ENCODE results near the gene SOWAHC. TPM values are rescaled to one million over a fixed set of nuclear protein-coding genes. Genes with fewer than 3 reads are reported as not detected.
A peak's percentile ranks its signal among the peaks of the same experiment; 100 is the strongest.

Gene SOWAHC
- total and polyA plus RNA-seq, 2 of the 13 experiments (the other 11 are each of a cell fraction or from before 2014, with no cell fraction given) = 21.2 to 22.5 TPM

DNA sequence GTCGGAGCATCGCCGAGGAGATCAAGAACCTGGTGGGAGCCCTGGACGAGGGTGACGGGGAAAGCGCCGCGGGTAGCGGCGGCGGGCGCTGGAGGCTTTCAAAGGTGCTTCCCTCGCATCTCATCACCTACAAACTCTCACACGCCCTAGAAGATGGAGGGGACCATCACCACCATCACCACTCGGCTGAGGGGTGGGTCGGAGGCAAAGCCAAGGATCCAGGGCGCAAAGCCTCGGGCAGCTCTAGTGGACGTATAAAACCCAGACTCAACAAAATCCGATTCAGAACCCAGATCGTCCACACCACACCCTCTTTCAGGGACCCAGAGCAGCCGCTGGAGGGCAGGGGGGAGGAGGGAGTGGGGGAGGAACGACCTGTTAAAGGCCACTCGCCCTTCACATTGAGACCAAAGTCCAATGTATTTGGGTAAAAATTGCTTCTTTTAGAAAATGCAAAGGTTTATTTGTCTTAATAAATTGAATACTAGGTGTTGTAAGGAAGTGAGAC is 1.5 kb downstream of the SOWAHC start (continued):
- TF ChIP-seq, protein P1, sequence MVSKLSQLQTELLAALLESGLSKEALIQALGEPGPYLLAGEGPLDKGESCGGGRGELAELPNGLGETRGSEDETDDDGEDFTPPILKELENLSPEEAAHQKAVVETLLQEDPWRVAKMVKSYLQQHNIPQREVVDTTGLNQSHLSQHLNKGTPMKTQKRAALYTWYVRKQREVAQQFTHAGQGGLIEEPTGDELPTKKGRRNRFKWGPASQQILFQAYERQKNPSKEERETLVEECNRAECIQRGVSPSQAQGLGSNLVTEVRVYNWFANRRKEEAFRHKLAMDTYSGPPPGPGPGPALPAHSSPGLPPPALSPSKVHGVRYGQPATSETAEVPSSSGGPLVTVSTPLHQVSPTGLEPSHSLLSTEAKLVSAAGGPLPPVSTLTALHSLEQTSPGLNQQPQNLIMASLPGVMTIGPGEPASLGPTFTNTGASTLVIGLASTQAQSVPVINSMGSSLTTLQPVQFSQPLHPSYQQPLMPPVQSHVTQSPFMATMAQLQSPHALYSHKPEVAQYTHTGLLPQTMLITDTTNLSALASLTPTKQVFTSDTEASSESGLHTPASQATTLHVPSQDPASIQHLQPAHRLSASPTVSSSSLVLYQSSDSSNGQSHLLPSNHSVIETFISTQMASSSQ (IDR thresholded peaks at IDR 0.05; ENCODE audit: low read depth) = no peak
- TF ChIP-seq, protein P1 (CRISPR knock-in tag; IDR thresholded peaks at IDR 0.05; ENCODE audit: borderline replicate concordance) = 0 out of 2 replicates have a peak, but pooled peaks have one; percentile 35
- TF ChIP-seq ZZZ3 (CRISPR knock-in tag; IDR thresholded peaks at IDR 0.05; ENCODE audit: borderline replicate concordance) = no peak
- TF ChIP-seq, protein P2, sequence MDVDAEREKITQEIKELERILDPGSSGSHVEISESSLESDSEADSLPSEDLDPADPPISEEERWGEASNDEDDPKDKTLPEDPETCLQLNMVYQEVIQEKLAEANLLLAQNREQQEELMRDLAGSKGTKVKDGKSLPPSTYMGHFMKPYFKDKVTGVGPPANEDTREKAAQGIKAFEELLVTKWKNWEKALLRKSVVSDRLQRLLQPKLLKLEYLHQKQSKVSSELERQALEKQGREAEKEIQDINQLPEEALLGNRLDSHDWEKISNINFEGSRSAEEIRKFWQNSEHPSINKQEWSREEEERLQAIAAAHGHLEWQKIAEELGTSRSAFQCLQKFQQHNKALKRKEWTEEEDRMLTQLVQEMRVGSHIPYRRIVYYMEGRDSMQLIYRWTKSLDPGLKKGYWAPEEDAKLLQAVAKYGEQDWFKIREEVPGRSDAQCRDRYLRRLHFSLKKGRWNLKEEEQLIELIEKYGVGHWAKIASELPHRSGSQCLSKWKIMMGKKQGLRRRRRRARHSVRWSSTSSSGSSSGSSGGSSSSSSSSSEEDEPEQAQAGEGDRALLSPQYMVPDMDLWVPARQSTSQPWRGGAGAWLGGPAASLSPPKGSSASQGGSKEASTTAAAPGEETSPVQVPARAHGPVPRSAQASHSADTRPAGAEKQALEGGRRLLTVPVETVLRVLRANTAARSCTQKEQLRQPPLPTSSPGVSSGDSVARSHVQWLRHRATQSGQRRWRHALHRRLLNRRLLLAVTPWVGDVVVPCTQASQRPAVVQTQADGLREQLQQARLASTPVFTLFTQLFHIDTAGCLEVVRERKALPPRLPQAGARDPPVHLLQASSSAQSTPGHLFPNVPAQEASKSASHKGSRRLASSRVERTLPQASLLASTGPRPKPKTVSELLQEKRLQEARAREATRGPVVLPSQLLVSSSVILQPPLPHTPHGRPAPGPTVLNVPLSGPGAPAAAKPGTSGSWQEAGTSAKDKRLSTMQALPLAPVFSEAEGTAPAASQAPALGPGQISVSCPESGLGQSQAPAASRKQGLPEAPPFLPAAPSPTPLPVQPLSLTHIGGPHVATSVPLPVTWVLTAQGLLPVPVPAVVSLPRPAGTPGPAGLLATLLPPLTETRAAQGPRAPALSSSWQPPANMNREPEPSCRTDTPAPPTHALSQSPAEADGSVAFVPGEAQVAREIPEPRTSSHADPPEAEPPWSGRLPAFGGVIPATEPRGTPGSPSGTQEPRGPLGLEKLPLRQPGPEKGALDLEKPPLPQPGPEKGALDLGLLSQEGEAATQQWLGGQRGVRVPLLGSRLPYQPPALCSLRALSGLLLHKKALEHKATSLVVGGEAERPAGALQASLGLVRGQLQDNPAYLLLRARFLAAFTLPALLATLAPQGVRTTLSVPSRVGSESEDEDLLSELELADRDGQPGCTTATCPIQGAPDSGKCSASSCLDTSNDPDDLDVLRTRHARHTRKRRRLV (CRISPR knock-in tag; IDR thresholded peaks at IDR 0.05) = 0 out of 2 replicates have a peak, but pooled peaks have one; percentile 21
- TF ChIP-seq ZNF709 (CRISPR knock-in tag; IDR thresholded peaks at IDR 0.05) = 0 out of 2 replicates have a peak, but pooled peaks have one; percentile 8
- TF ChIP-seq MTF2 (CRISPR knock-in tag; IDR thresholded peaks at IDR 0.05; ENCODE audit: borderline replicate concordance) = no peak
- TF ChIP-seq, protein P3, sequence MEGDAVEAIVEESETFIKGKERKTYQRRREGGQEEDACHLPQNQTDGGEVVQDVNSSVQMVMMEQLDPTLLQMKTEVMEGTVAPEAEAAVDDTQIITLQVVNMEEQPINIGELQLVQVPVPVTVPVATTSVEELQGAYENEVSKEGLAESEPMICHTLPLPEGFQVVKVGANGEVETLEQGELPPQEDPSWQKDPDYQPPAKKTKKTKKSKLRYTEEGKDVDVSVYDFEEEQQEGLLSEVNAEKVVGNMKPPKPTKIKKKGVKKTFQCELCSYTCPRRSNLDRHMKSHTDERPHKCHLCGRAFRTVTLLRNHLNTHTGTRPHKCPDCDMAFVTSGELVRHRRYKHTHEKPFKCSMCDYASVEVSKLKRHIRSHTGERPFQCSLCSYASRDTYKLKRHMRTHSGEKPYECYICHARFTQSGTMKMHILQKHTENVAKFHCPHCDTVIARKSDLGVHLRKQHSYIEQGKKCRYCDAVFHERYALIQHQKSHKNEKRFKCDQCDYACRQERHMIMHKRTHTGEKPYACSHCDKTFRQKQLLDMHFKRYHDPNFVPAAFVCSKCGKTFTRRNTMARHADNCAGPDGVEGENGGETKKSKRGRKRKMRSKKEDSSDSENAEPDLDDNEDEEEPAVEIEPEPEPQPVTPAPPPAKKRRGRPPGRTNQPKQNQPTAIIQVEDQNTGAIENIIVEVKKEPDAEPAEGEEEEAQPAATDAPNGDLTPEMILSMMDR (CRISPR knock-in tag; IDR thresholded peaks at IDR 0.05) = peak; percentile 67
- TF ChIP-seq ZSCAN31 (CRISPR knock-in tag; IDR thresholded peaks at IDR 0.05; ENCODE audit: low read depth) = 0 out of 2 replicates have a peak, but pooled peaks have one; percentile 39
- TF ChIP-seq, protein P4, sequence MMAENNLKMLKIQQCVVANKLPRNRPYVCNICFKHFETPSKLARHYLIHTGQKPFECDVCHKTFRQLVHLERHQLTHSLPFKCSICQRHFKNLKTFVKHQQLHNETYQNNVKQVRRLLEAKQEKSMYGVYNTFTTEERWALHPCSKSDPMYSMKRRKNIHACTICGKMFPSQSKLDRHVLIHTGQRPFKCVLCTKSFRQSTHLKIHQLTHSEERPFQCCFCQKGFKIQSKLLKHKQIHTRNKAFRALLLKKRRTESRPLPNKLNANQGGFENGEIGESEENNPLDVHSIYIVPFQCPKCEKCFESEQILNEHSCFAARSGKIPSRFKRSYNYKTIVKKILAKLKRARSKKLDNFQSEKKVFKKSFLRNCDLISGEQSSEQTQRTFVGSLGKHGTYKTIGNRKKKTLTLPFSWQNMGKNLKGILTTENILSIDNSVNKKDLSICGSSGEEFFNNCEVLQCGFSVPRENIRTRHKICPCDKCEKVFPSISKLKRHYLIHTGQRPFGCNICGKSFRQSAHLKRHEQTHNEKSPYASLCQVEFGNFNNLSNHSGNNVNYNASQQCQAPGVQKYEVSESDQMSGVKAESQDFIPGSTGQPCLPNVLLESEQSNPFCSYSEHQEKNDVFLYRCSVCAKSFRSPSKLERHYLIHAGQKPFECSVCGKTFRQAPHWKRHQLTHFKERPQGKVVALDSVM (CRISPR knock-in tag; IDR thresholded peaks at IDR 0.05) = 0 out of 2 replicates have a peak, but pooled peaks have one; percentile 9
- 0 out of 2 replicates have a peak, but pooled peaks have one; percentile 45 for TF ChIP-seq ZFP36L1 (CRISPR knock-in tag; IDR thresholded peaks at IDR 0.05)
- TF ChIP-seq ZNF605 (CRISPR knock-in tag; IDR thresholded peaks at IDR 0.05) = 0 out of 2 replicates have a peak, but pooled peaks have one; percentile 3
- peak; percentile 99 for TF ChIP-seq ZSCAN20 (CRISPR knock-in tag; IDR thresholded peaks at IDR 0.05; ENCODE audit: borderline replicate concordance)
- TF ChIP-seq ZNF644 (CRISPR knock-in tag; IDR thresholded peaks at IDR 0.05; ENCODE audit: low read depth) = no peak
- 0 out of 2 replicates have a peak, but pooled peaks have one; percentile 19 for TF ChIP-seq GABPB1 (CRISPR knock-in tag; IDR thresholded peaks at IDR 0.05)
- TF ChIP-seq SRSF1 (optimal IDR thresholded peaks at IDR 0.05; ENCODE audit: low read depth, low read length) = no peak
- 0 out of 2 replicates have a peak, but pooled peaks have one; percentile 14 for TF ChIP-seq HNRNPL (IDR thresholded peaks at IDR 0.05; ENCODE audit: low read depth, low read length)
